Measurements from ENCODE around the gene MIX23. TPM values are rescaled to one million over a fixed set of nuclear protein-coding genes. Genes with fewer than 3 reads are reported as not detected.

The MIX23 gene
- total and polyA plus RNA-seq, 2 of the 4 experiments (the other 2 are of a cell fraction), result 10.0 to 26.7 TPM

GRCh38 chr3:122391681-122392446, 8.8 kb upstream of the MIX23 start:
- Histone ChIP-seq H3K27me3 (ENCODE audit: control insufficient read depth, insufficient read depth, low read length) (no peaks in the 10 kb centered on the region), H3K9ac (ENCODE audit: low read depth, low read length) (no peak overlapping the region), H3K23ac (ENCODE audit: low read depth, low read length) (no peak overlapping the region), H4K20me1 (ENCODE audit: insufficient read depth, low read length) (no peaks in the 10 kb centered on the region), H3K36me3 (ENCODE audit: control insufficient read depth, insufficient read depth, low read length) (no peaks in the 10 kb centered on the region; the same call in 1 of the 2 replicates), H2AFZ (replicated peaks; ENCODE audit: low read length, poor library complexity) (no peak overlapping the region), H3K27ac (ENCODE audit: insufficient read depth, low read length) (no peak overlapping the region), H3K18ac (ENCODE audit: low read depth, low read length) (no peak overlapping the region; the same call in 1 of the 2 replicates), H2BK120ac (ENCODE audit: low read depth, low read length) (no peak overlapping the region), H2AK9ac (replicated peaks; ENCODE audit: low read depth, low read length, poor library complexity) (no peak overlapping the region), H3K9me1 (ENCODE audit: insufficient read depth, low read length) (no peaks in the 10 kb centered on the region), H3K4me1 (ENCODE audit: control insufficient read depth, insufficient read depth, low read length) (peaks cover 5% of the 10 kb centered on the region), H2BK5ac (ENCODE audit: low read depth, low read length, poor library complexity, severe bottlenecking) (no peak overlapping the region), H2BK15ac (ENCODE audit: low read depth, low read length) (no peak overlapping the region), H3K14ac (replicated peaks; ENCODE audit: low read depth, low read length) (no peak overlapping the region), H3K56ac (ENCODE audit: extremely low read depth, insufficient read depth, low read length) (no peak overlapping the region), H3K4ac (ENCODE audit: low read depth, low read length) (no peak overlapping the region), H3K4me3 (ENCODE audit: insufficient read depth, low read depth, low read length) (no peak overlapping the region), H3K4me2 (ENCODE audit: low read depth, low read length) (peak overlapping the region; percentile 38; the same call in 1 of the 2 replicates), H4K5ac (ENCODE audit: low read depth, low read length) (no peak overlapping the region), H4K8ac (ENCODE audit: low read depth in 2 of 2, low read length in 2 of 2) (no peak overlapping the region), H4K91ac (ENCODE audit: insufficient read depth, low read depth, low read length) (no peak overlapping the region), H3K79me1 (ENCODE audit: low read depth in 1 of 2, low read length in 2 of 2) (peaks cover 0 to 3% of the 10 kb centered on the region in 2 experiments; a peak in 1 of 4 replicates), H2BK20ac (ENCODE audit: low read depth, low read length) (no peak overlapping the region), H3K9me3 (ENCODE audit: control insufficient read depth, insufficient read depth, low read length) (no peaks in the 10 kb centered on the region), H2AK5ac (ENCODE audit: low read depth, low read length) (no peak overlapping the region)
- ChIA-PET POLR2A (ENCODE audit: unreplicated experiment) (no interaction called here), CTCF (no interaction called here)
- no CpG with 5 or more reads among the region's 2 CpGs for WGBS, 2 experiments (ENCODE audit: extremely low coverage in 2 of 2, insufficient read length in 1 of 2)
- dilution Hi-C loops (cut with HindIII; ENCODE audit: low sequenced_read_pairs, unreplicated experiment) (no loop called here), intact Hi-C loops (cut with micrococcal nuclease) (loop anchor here (5.0 kb wide), 1 partner anchor 170 kb away; the partner anchor contains the start of genes DTX3L and PARP9), in situ Hi-C loops (cut with MboI; ENCODE audit: low sequenced_read_pairs) (loop anchor here (10.0 kb wide), 1 partner anchor 283 kb away; no protein-coding TSS in a partner anchor)
- DNase-seq, result peak; percentile 5
- ATAC-seq (ENCODE audit: low read depth), result peak; percentile 54
- BruUV-seq (replicated peaks), result no TSS peak
- TF ChIP-seq USF2 (IDR thresholded peaks at IDR 0.05; ENCODE audit: low read depth, low read length) (no peak), ELK1 (IDR thresholded peaks at IDR 0.05; ENCODE audit: borderline replicate concordance, low read depth, low read length) (no peak), MAZ (IDR thresholded peaks at IDR 0.05; ENCODE audit: borderline replicate concordance, low read depth, low read length) (no peak), RFX5 (IDR thresholded peaks at IDR 0.05; ENCODE audit: low read depth, low read length) (no peak), CEBPB (IDR thresholded peaks at IDR 0.05; ENCODE audit: low read depth, low read length) (no peak), BHLHE40 (IDR thresholded peaks at IDR 0.05; ENCODE audit: low read depth, low read length) (no peak), FOS (IDR thresholded peaks at IDR 0.05; ENCODE audit: low read depth, low read length) (no peak), MAFK (IDR thresholded peaks at IDR 0.05; ENCODE audit: low read depth, low read length) (no peak), CTCF (conservative IDR thresholded peaks at IDR 0.05; ENCODE audit: low read depth, low read length) (no peak), NFE2L2 (IDR thresholded peaks at IDR 0.05; ENCODE audit: low read depth, low read length) (no peak), CHD1 (IDR thresholded peaks at IDR 0.05; ENCODE audit: low read depth, low read length) (no peak), POLR2A (IDR thresholded peaks at IDR 0.05; ENCODE audit: low read depth, low read length) (no peak), RCOR1 (IDR thresholded peaks at IDR 0.05; ENCODE audit: insufficient replicate concordance, low read length) (no peak), RAD21 (IDR thresholded peaks at IDR 0.05; ENCODE audit: low read length) (no peak), MXI1 (IDR thresholded peaks at IDR 0.05; ENCODE audit: borderline replicate concordance, low read depth, low read length) (no peak)
